ENCODE results near the gene DSCAML1.

DSCAML1 gene

GRCh38 chr11:117442049-117442868 lies 354.8 kb downstream of the DSCAML1 start:
- TF ChIP-seq, protein P1, sequence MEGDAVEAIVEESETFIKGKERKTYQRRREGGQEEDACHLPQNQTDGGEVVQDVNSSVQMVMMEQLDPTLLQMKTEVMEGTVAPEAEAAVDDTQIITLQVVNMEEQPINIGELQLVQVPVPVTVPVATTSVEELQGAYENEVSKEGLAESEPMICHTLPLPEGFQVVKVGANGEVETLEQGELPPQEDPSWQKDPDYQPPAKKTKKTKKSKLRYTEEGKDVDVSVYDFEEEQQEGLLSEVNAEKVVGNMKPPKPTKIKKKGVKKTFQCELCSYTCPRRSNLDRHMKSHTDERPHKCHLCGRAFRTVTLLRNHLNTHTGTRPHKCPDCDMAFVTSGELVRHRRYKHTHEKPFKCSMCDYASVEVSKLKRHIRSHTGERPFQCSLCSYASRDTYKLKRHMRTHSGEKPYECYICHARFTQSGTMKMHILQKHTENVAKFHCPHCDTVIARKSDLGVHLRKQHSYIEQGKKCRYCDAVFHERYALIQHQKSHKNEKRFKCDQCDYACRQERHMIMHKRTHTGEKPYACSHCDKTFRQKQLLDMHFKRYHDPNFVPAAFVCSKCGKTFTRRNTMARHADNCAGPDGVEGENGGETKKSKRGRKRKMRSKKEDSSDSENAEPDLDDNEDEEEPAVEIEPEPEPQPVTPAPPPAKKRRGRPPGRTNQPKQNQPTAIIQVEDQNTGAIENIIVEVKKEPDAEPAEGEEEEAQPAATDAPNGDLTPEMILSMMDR (IDR thresholded peaks at IDR 0.05; ENCODE audit: extremely low read depth, insufficient read depth, missing control alignments) = no peak
- in situ Hi-C loops (cut with MboI; ENCODE audit: low pct_unique_long_range_greater_than_20kb, low sequenced_read_pairs, unreplicated experiment) = no loop called here
- no peak for DNase-seq (ENCODE audit: low spot score)

- in situ Hi-C loops (cut with MboI; ENCODE audit: low pct_unique_long_range_greater_than_20kb, low sequenced_read_pairs, unreplicated experiment) = no loop called here
- no peak for DNase-seq (ENCODE audit: low spot score)
- TF ChIP-seq, protein P1 (IDR thresholded peaks at IDR 0.05; ENCODE audit: extremely low read depth, insufficient read depth, missing control alignments) = no peak
Measured at GRCh38 chr11:117441146-117441975, 355.7 kb downstream of the DSCAML1 start.

DNA sequence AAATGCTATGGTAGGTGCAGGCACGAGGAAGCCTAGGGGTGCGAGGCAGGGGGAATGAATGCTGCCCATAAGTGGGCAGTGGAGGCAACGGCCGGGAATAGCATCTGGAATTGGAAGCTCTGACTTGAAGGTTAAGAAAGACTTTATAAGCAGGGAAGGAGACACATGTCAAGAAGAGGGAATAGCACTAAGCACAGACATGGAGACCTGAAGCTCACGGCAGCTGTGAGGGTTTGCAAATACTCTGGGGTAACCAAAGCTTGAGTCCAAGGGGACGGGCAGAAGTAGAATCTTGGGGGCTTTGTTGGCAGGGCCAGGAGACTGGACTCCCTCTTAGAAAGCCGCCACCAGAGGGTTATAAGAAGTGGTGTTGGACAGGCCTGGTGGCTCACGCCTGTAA lies 356.8 kb downstream of the DSCAML1 start:
- DNase-seq (ENCODE audit: low spot score) = no peak
- in situ Hi-C loops (cut with MboI; ENCODE audit: low pct_unique_long_range_greater_than_20kb, low sequenced_read_pairs, unreplicated experiment) = no loop called here
- TF ChIP-seq, protein P1 (IDR thresholded peaks at IDR 0.05; ENCODE audit: extremely low read depth, insufficient read depth, missing control alignments) = no peak

GRCh38 chr11:117439256-117439655 lies 357.8 kb downstream of the DSCAML1 start:
- TF ChIP-seq, protein P1 (IDR thresholded peaks at IDR 0.05; ENCODE audit: extremely low read depth, insufficient read depth, missing control alignments) = no peak
- no peak for DNase-seq (ENCODE audit: low spot score)
- in situ Hi-C loops (cut with MboI; ENCODE audit: low pct_unique_long_range_greater_than_20kb, low sequenced_read_pairs, unreplicated experiment) = no loop called here

GRCh38 chr11:117438371-117439000 lies 358.5 kb downstream of the DSCAML1 start:
- in situ Hi-C loops (cut with MboI; ENCODE audit: low pct_unique_long_range_greater_than_20kb, low sequenced_read_pairs, unreplicated experiment) = no loop called here
- DNase-seq (ENCODE audit: low spot score) = peak; percentile 78
- TF ChIP-seq, protein P1 (IDR thresholded peaks at IDR 0.05; ENCODE audit: extremely low read depth, insufficient read depth, missing control alignments) = no peak

DNA sequence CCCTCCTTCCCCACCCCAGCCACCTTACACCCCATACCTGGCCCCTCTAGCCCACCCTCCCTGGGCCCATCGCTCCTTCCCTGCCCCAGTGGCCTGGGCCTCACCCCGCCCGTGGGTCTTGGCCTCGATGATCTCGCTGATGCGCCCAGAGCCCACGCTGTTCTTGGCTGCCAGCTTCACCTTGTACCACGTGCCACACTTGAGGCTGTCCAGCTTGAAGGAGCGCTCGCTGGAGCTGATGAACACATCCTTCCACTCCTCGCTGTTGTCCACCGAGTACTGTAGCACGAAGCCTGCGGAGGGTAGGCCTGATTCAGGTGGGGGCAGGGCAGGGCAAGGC lies 359.3 kb downstream of the DSCAML1 start:
- in situ Hi-C loops (cut with MboI; ENCODE audit: low pct_unique_long_range_greater_than_20kb, low sequenced_read_pairs, unreplicated experiment) = no loop called here
- no peak for DNase-seq (ENCODE audit: low spot score)
- TF ChIP-seq, protein P1 (IDR thresholded peaks at IDR 0.05; ENCODE audit: extremely low read depth, insufficient read depth, missing control alignments) = no peak
